Kidney epithelial cell (primary cell): Measurements from ENCODE around the gene NFIB. TPM values are rescaled to one million over a fixed set of nuclear protein-coding genes. Genes with fewer than 3 reads are reported as not detected.

ENCODE experiments used
- DNase-seq: peaks from one replicate; pipeline ENCODE4 v3.0.0-alpha.2; 2010; ENCODE audit warnings: low read depth
- H3K27me3 ChIP-seq: 2 replicates; pipeline ENCODE4 v1.6.0; 2011; ENCODE audit warnings: low read length; ENCODE audit not compliant: control insufficient read depth, insufficient read depth
- H3K36me3 ChIP-seq: 2 replicates; pipeline ENCODE4 v1.5.1; 2011; ENCODE audit warnings: low read length; ENCODE audit not compliant: control insufficient read depth, insufficient read depth
- H3K4me3 ChIP-seq: 2 replicates; pipeline ENCODE4 v1.5.1; 2011; ENCODE audit warnings: low read depth, mild to moderate bottlenecking, control low read depth, low read length
- total RNA-seq: library from RNA; depleted of rRNA; stranded (reverse); fragments of >200 nt; gene quantifications from 2 replicates; pipeline ENCODE4 v1.2.3, GENCODE V29; 2015
- TF ChIP-seq, protein P1 (sequence below): IDR thresholded peaks from 2 replicates; pipeline ENCODE4 v1.5.1; 2011; ENCODE audit warnings: mild to moderate bottlenecking, moderate library complexity, low read length, control low read depth, inconsistent platforms; ENCODE audit not compliant: insufficient read depth, poor library complexity, severe bottlenecking

The NFIB gene
- total RNA-seq, 1 donor from 2014 or later = 3.3 TPM

DNA sequence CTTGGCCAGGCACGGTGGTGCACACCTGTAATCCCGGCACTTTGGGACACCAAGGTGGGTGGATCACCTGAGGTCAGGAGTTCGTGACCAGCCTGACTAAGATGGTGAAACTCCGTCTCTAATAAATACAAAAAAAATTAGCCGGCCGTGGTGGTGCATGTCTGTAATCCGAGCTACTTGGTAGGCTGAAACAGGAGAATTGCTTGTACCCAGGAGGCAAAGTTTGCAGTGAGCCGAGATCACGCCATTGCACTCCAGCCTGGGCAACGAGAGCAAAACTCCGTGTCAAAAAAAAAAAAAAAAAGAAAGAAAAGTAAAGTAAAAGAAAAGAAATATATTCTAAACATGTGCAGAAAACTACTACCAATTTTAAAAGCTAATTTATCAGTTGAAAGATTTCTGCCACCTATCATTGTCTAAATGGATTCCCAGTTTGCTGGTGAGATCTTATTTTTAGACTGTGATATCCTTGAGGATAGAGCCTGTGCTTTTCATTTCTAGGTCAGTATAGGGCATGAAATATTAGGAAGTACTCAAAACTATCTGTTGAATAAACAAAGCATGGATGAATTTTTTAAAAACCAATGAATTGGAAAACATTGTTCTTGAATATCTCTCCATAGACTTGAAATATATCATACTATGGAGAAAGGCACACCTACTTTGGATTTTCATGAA lies 86.9 kb downstream of the NFIB start:
- Histone ChIP-seq H3K27me3 (no peaks in the 10 kb centered on the region), H3K36me3 (no peaks in the 10 kb centered on the region), H3K4me3 (no peak overlapping the region)
- TF ChIP-seq, protein P1, sequence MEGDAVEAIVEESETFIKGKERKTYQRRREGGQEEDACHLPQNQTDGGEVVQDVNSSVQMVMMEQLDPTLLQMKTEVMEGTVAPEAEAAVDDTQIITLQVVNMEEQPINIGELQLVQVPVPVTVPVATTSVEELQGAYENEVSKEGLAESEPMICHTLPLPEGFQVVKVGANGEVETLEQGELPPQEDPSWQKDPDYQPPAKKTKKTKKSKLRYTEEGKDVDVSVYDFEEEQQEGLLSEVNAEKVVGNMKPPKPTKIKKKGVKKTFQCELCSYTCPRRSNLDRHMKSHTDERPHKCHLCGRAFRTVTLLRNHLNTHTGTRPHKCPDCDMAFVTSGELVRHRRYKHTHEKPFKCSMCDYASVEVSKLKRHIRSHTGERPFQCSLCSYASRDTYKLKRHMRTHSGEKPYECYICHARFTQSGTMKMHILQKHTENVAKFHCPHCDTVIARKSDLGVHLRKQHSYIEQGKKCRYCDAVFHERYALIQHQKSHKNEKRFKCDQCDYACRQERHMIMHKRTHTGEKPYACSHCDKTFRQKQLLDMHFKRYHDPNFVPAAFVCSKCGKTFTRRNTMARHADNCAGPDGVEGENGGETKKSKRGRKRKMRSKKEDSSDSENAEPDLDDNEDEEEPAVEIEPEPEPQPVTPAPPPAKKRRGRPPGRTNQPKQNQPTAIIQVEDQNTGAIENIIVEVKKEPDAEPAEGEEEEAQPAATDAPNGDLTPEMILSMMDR = no peak
- DNase-seq = no peak

DNA sequence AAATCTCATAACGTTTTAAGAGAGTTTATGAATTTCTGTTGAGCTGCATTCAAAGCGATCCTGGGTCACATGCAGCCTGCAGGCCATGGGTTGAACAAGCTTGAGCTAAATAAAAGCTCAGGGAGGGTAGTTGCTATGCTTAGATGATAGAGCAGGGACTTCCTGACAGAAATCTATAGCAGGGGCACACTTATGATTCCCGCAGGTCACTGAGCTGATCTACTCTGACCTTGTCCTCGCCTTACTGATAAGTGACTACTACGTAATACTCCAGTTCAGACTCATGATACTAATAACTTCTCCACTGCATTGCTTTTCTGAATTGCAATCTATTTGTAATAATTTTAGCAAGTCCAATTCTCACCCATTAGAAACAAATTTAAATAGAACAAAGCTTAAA lies 90.9 kb downstream of the NFIB start:
- H3K4me3 ChIP-seq = no peak overlapping the region
- no peaks in the 10 kb centered on the region for H3K27me3 ChIP-seq
- TF ChIP-seq, protein P1 = no peak
- no peaks in the 10 kb centered on the region for H3K36me3 ChIP-seq
- DNase-seq = no peak

DNA sequence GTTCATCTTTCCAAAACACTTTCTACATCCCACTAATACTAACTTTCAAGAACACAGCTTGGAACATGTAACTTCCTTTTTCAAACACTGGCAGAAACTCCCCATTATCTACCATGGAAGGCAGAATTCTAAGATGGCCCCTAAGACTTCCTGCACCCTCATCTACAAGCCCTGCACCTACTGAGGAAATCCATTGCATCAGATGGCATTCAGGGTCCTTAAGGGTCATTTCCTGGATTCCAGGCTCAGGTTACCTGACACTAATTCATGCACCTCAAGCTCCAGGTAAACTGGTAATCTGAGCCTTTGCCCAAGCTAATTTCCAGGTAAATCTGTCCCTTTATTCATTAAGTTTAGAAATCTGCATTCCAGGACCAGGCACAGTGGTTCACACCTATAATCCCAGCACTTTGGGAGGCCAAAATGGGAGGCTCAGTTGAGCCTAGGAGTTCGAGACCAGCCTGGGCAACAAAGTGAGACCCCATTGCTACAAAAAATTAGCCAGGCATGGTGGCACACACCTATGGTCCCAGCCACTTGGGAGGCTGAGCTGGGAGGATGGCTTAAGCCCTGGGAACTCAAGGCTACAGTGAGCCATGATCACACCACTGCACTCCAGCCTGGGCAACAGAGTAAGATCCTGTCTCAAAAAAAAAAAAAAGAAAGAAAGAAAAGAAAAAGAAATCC lies 91.6 kb downstream of the NFIB start:
- TF ChIP-seq, protein P1 = no peak
- Histone ChIP-seq H3K27me3 (no peaks in the 10 kb centered on the region), H3K4me3 (no peak overlapping the region), H3K36me3 (no peaks in the 10 kb centered on the region)
- DNase-seq = no peak

DNA sequence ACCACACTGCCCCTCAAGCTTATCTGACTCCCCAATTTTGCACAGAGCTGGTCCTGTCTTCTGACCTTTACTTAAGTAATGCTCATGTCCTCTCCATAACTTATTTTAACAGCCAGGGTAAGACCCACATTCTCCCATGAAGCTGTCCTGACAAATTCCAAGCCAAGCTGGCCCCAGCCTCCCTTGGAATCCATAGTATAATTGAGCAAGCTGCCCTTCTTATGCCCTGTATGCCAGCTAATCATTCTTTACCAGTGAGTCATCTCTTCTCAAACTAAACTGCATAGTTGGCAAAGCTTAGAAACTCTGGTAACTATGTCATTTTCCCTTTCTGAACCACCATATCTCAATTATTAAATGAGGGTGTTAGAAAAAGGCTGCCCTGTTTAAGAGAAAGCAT lies 92.4 kb downstream of the NFIB start:
- H3K27me3 ChIP-seq = no peaks in the 10 kb centered on the region
- TF ChIP-seq, protein P1 = no peak
- peak; percentile 86 for DNase-seq
- no peaks in the 10 kb centered on the region for H3K36me3 ChIP-seq
- H3K4me3 ChIP-seq = no peak overlapping the region

DNA sequence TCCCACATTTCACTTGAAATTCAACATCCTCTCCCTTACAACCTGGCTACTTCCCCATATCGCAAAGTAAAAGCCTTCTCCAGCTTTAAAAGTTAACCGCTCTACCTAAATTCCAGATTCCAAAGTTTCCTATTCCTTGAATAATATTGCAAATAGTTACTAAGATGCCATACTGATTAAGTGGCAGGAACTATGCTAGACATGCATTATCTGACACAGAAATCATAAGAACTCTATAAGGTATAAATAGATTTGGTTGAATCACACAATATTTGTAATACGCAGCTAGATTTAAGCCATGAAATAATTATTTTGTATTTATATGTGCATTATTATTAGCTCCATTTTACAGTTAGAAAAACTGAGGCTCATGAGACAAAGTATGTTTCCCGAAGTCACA lies 92.8 kb downstream of the NFIB start:
- no peak for DNase-seq
- TF ChIP-seq, protein P1 = no peak
- H3K36me3 ChIP-seq = no peaks in the 10 kb centered on the region
- no peaks in the 10 kb centered on the region for H3K27me3 ChIP-seq
- H3K4me3 ChIP-seq = no peak overlapping the region
